HuH-7 (cell line): ENCODE measurements around the gene ANTXR1.
"Not testable (repeated sequence)": the region's sequence is repeated elsewhere in the genome, so short reads cannot be mapped to it uniquely, and the experiment has no call there.

Experiments
- DNase-seq: peaks from one replicate; pipeline ENCODE4 v3.0.0; 2011; ENCODE audit warnings: low spot score

ANTXR1 gene

GRCh38 chr2:69165091-69165880 lies 152.3 kb downstream of the ANTXR1 start:
- DNase-seq, result no peak

GRCh38 chr2:69166465-69166811 lies 153.5 kb downstream of the ANTXR1 start:
- no peak for DNase-seq

- DNase-seq, result no peak
Measured at GRCh38 chr2:69166812-69167468, 154.0 kb downstream of the ANTXR1 start.

- DNase-seq, result no peak
Measured at GRCh38 chr2:69167469-69167822, 154.5 kb downstream of the ANTXR1 start.

GRCh38 chr2:69168144-69168813 lies 155.3 kb downstream of the ANTXR1 start:
- DNase-seq, result no peak

GRCh38 chr2:69168950-69169654 lies 156.1 kb downstream of the ANTXR1 start:
- no peak for DNase-seq

GRCh38 chr2:69169655-69170389 lies 156.8 kb downstream of the ANTXR1 start:
- no peak for DNase-seq

- DNase-seq, result no peak
Measured at GRCh38 chr2:69170661-69171060, 157.7 kb downstream of the ANTXR1 start.

GRCh38 chr2:69171116-69171896 lies 158.3 kb downstream of the ANTXR1 start:
- DNase-seq, result no peak

- DNase-seq, result no peak
Measured at GRCh38 chr2:69171897-69172525, 159.0 kb downstream of the ANTXR1 start.

- DNase-seq, result no peak
Measured at GRCh38 chr2:69173706-69174105, 160.7 kb downstream of the ANTXR1 start.

GRCh38 chr2:69174211-69174610 lies 161.2 kb downstream of the ANTXR1 start:
- DNase-seq, result not testable (repeated sequence)

- no peak for DNase-seq
Measured at GRCh38 chr2:69175790-69176715, 163.1 kb downstream of the ANTXR1 start.

GRCh38 chr2:69177063-69177771 lies 164.2 kb downstream of the ANTXR1 start:
- peak; percentile 18 for DNase-seq

GRCh38 chr2:69177785-69178636 lies 165.0 kb downstream of the ANTXR1 start:
- DNase-seq, result peak; percentile 90

- DNase-seq, result no peak
Measured at GRCh38 chr2:69178756-69179155, 165.8 kb downstream of the ANTXR1 start.

GRCh38 chr2:69180227-69180626 lies 167.2 kb downstream of the ANTXR1 start:
- DNase-seq, result no peak

GRCh38 chr2:69180974-69181373 lies 168.0 kb downstream of the ANTXR1 start:
- DNase-seq, result no peak
